Kidney (tissue), 14 donors: ENCODE results near the gene DNAJB6. TPM values are rescaled to one million over a fixed set of nuclear protein-coding genes. Genes with fewer than 3 reads are reported as not detected.
A peak's percentile ranks its signal among the peaks of the same experiment; 100 is the strongest.

ENCODE experiments used
- DNase-seq, 5 donors: peaks; one replicate each; pipeline ENCODE4 v3.0.0-alpha.2; 2013 to 2020
- FAIRE-seq: peaks from 2 replicates; lab custom pipeline; 2012; peaks lifted over from hg19 to GRCh38; lab: Jason Lieb, UNC
- H3K27ac ChIP-seq, 2 donors: one replicate each; pipeline ENCODE4 v1.7.0; 2013; ENCODE audit warnings: low read depth in 2 of 2, low read length in 2 of 2, inconsistent platforms in 1 of 2
- H3K27me3 ChIP-seq: one replicate; pipeline ENCODE4 v1.7.1; 2013; ENCODE audit warnings: low read length, inconsistent platforms; ENCODE audit not compliant: control insufficient read depth, insufficient read depth
- H3K36me3 ChIP-seq, 3 donors: one replicate each; pipeline versions ENCODE4 v1.7.0 to v1.7.1; 2013; ENCODE audit warnings: low read length in 3 of 3, control low read depth in 1 of 3, inconsistent platforms in 1 of 3; ENCODE audit not compliant: insufficient read depth in 3 of 3, control insufficient read depth in 2 of 3
- H3K4me1 ChIP-seq, 3 donors: one replicate each; pipeline versions ENCODE4 v1.7.0 to v1.7.1; 2013; ENCODE audit warnings: low read length in 3 of 3, inconsistent platforms in 1 of 3, low read depth in 1 of 3; ENCODE audit not compliant: control insufficient read depth in 2 of 3, insufficient read depth in 2 of 3
- H3K4me3 ChIP-seq, 3 donors: one replicate each; pipeline versions ENCODE4 v1.7.0 to v1.8.1; 2013; ENCODE audit warnings: low read length in 3 of 3, control low read depth in 1 of 3, inconsistent platforms in 1 of 3
- H3K9ac ChIP-seq, 3 donors: one replicate each; pipeline versions ENCODE4 v1.7.0 to v1.7.1; 2013; ENCODE audit warnings: low read length in 3 of 3, control low read depth in 1 of 3, inconsistent platforms in 1 of 3
- H3K9me3 ChIP-seq, 3 donors: one replicate each; pipeline versions ENCODE4 v1.7.0 to v1.7.1; 2013; ENCODE audit warnings: low read length in 3 of 3, control low read depth in 1 of 3, inconsistent platforms in 1 of 3; ENCODE audit not compliant: control insufficient read depth in 2 of 3, insufficient read depth in 1 of 3
- CTCF ChIP-seq: IDR thresholded peaks from 3 replicates; pipeline ENCODE4 v1.5.1; 2012; ENCODE audit warnings: mild to moderate bottlenecking, moderate library complexity, borderline replicate concordance; ENCODE audit not compliant: insufficient read depth; ENCODE audit errors: extremely low read depth
- intact Hi-C: fragments of 100-400 bp; cut with DNase I; formaldehyde crosslinking; loops from one replicate; pipeline ENCODE4 v1.11.1; 2022
- polyA plus RNA-seq: library from polyadenylated mRNA; stranded (reverse); fragments of 350-450 nt; fragmentation: Illumina TruSeq; extraction: RNeasy Lipid Tissue Mini Kit (QIAGEN cat#74804); gene quantifications from one replicate; pipeline ENCODE4 v1.2.3, GENCODE V29; 2014; ENCODE audit warnings: low read depth, low replicate concordance; ENCODE audit not compliant: insufficient read depth
- total RNA-seq: library from RNA; stranded (reverse); fragmentation: NEBNext Ultra II Directional; extraction: Animal tissue kit (Norgen Biotek cat#: 25700); gene quantifications from one replicate; pipeline ENCODE4 v1.2.1, GENCODE V29; 2021
- donor health status: control.
- donor health status: control.
- donor health status: control.
- donor health status: control.
- donor health status: control.
- donor health status: DM: yes; HTN: yes; CAD: no.
- donor health status: Normal renal cell carcinoma (clear cell type).

DNAJB6 gene
- total and polyA plus RNA-seq, 2 donors from 2014 or later: 74.5 to 86.8 TPM

- peaks cover 0 to 11% (median 6%) of the 10 kb centered on the region in 3 donors for H3K36me3 ChIP-seq
- no peak overlapping the region for H3K9ac ChIP-seq
- no peak for TF ChIP-seq CTCF
- FAIRE-seq (no peak), DNase-seq (no peak)
- no peaks in the 10 kb centered on the region for H3K9me3 ChIP-seq
- peak overlapping the region in 1 of 2 donors; percentile 59 for H3K27ac ChIP-seq
- H3K27me3 ChIP-seq: no peaks in the 10 kb centered on the region
- intact Hi-C loops: no loop called here
- H3K4me1 ChIP-seq: peaks cover 0 to 25% (median 25%) of the 10 kb centered on the region in 3 donors
- H3K4me3 ChIP-seq: no peak overlapping the region
Measured at GRCh38 chr7:157358041-157358752, 21.4 kb downstream of the DNAJB6 start.

- H3K9ac ChIP-seq: no peak overlapping the region
- DNase-seq: no peak
- H3K27ac ChIP-seq: no peak overlapping the region
- no peak for TF ChIP-seq CTCF
- intact Hi-C loops: no loop called here
- H3K4me1 ChIP-seq: peaks cover 0 to 25% (median 25%) of the 10 kb centered on the region in 3 donors
- peaks cover 0 to 16% (median 11%) of the 10 kb centered on the region in 3 donors for H3K36me3 ChIP-seq
- H3K4me3 ChIP-seq: no peak overlapping the region
- no peaks in the 10 kb centered on the region for H3K27me3 ChIP-seq
- H3K9me3 ChIP-seq: no peaks in the 10 kb centered on the region
- no peak for FAIRE-seq
Measured at GRCh38 chr7:157358753-157359096, 21.9 kb downstream of the DNAJB6 start.

- peaks cover 1 to 22% (median 17%) of the 10 kb centered on the region in 3 donors for H3K36me3 ChIP-seq
- H3K9me3 ChIP-seq: no peaks in the 10 kb centered on the region
- H3K27me3 ChIP-seq: no peaks in the 10 kb centered on the region
- no peak for TF ChIP-seq CTCF
- H3K4me3 ChIP-seq: no peak overlapping the region
- DNase-seq: no peak
- no peak for FAIRE-seq
- no peak overlapping the region for H3K9ac ChIP-seq
- no peak overlapping the region for H3K27ac ChIP-seq
- peaks cover 0 to 25% (median 24%) of the 10 kb centered on the region in 3 donors for H3K4me1 ChIP-seq
- intact Hi-C loops: no loop called here
Measured at GRCh38 chr7:157359581-157359980, 22.8 kb downstream of the DNAJB6 start.
